NB4 (cell line): ENCODE results near the gene DPYSL4.

Experiments
- DNase-seq: peaks from one replicate; pipeline ENCODE4 v3.0.0; 2010; ENCODE audit warnings: low read depth
- H3K4me3 ChIP-seq: one replicate; pipeline ENCODE4 v1.5.1; 2011; ENCODE audit warnings: mild to moderate bottlenecking, low read depth, low read length, moderate library complexity
- CTCF ChIP-seq: IDR thresholded peaks from one replicate; pipeline ENCODE4 v1.5.1; 2012; ENCODE audit warnings: low read depth, low read length
- MAX ChIP-seq: IDR thresholded peaks from 2 replicates; pipeline ENCODE4 v1.6.1; 2011; ENCODE audit warnings: low read depth, low read length
- MYC ChIP-seq: IDR thresholded peaks from 2 replicates; pipeline ENCODE4 v1.6.1; 2011; ENCODE audit warnings: low read depth, low read length
- POLR2A ChIP-seq: IDR thresholded peaks from 2 replicates; pipeline ENCODE4 v1.6.1; 2011; ENCODE audit warnings: mild to moderate bottlenecking; ENCODE audit not compliant: insufficient read length; ENCODE audit errors: extremely low read depth

DPYSL4 gene

GRCh38 chr10:132249824-132250375 lies 63.2 kb downstream of the DPYSL4 start:
- no peak overlapping the region for H3K4me3 ChIP-seq
- peak; percentile 51 for DNase-seq
- TF ChIP-seq POLR2A, result no peak
- no peak for TF ChIP-seq MYC
- TF ChIP-seq MAX, result no peak
- no peak for TF ChIP-seq CTCF

- no peak overlapping the region for H3K4me3 ChIP-seq
- DNase-seq, result no peak
- no peak for TF ChIP-seq CTCF
- no peak for TF ChIP-seq MYC
- no peak for TF ChIP-seq POLR2A
- TF ChIP-seq MAX, result no peak
These were observed 64.0 kb downstream of the DPYSL4 start for GRCh38 chr10:132250481-132251475.

GRCh38 chr10:132251928-132252327 lies 65.2 kb downstream of the DPYSL4 start:
- TF ChIP-seq MAX (no peak), POLR2A (no peak), CTCF (no peak), MYC (no peak)
- no peak overlapping the region for H3K4me3 ChIP-seq
- no peak for DNase-seq

- H3K4me3 ChIP-seq, result no peak overlapping the region
- no peak for DNase-seq
- TF ChIP-seq MAX (no peak), CTCF (peak; percentile 5), POLR2A (no peak)
These were observed 65.7 kb downstream of the DPYSL4 start for GRCh38 chr10:132252412-132252811.

GRCh38 chr10:132253092-132253687 lies 66.4 kb downstream of the DPYSL4 start:
- DNase-seq, result no peak
- H3K4me3 ChIP-seq, result no peak overlapping the region
- TF ChIP-seq POLR2A (no peak), CTCF (no peak), MAX (no peak)
